Upper lobe of left lung (tissue), 4 donors: ENCODE measurements around the gene NIPA2.

ENCODE experiments used
- CTCF ChIP-seq, 6 experiments: fragments of 450-650 bp in 4 of 6; fragments of 200-600 bp in 2 of 6; sonication (generic) in 2 of 6; IDR thresholded peaks; one replicate each; pipeline ENCODE4 v1.5.1; 2016 to 2019; ENCODE audit warnings: antibody characterized with exemption in 6 of 6
- POLR2A ChIP-seq, 4 donors: fragments of 450-650 bp; IDR thresholded peaks; one replicate each; pipeline ENCODE4 v1.5.1; 2016 to 2017; ENCODE audit warnings: antibody characterized with exemption in 4 of 4, mild to moderate bottlenecking in 2 of 4

GRCh38 chr15:22856659-22857058, 18.2 kb downstream of the NIPA2 start:
- TF ChIP-seq CTCF (IDR thresholded peaks at IDR 0.05): no peak
- no peak for TF ChIP-seq POLR2A (IDR thresholded peaks at IDR 0.05)
